GM12892 (cell line): ENCODE data around the gene PELI1.

Source experiments
- DNase-seq: peaks from one replicate; pipeline ENCODE4 v3.0.0; 2011; ENCODE audit not compliant: insufficient read length
- FAIRE-seq: peaks from 2 replicates; lab custom pipeline; 2011; peaks lifted over from hg19 to GRCh38; lab: Jason Lieb, UNC
- POLR2A ChIP-seq: IDR thresholded peaks from 2 replicates; pipeline ENCODE4 v1.6.1; 2011; ENCODE audit warnings: low read depth, low read length, control low read depth
- POLR2AphosphoS5 ChIP-seq: IDR thresholded peaks from 2 replicates; pipeline ENCODE4 v1.6.1; 2011; ENCODE audit warnings: low read depth, low read length, control low read depth
- TAF1 ChIP-seq: IDR thresholded peaks from 2 replicates; pipeline ENCODE4 v1.6.1; 2011; ENCODE audit warnings: low read depth, mild to moderate bottlenecking, control low read depth, low read length, borderline replicate concordance

Gene PELI1

GRCh38 chr2:64065516-64065915 lies 78.7 kb downstream of the PELI1 start:
- FAIRE-seq (no peak), DNase-seq (no peak)
- no peak for TF ChIP-seq POLR2AphosphoS5
- TF ChIP-seq TAF1: no peak
- no peak for TF ChIP-seq POLR2A

- DNase-seq (no peak), FAIRE-seq (no peak)
- TF ChIP-seq POLR2A (no peak), POLR2AphosphoS5 (no peak), TAF1 (no peak)
These were observed 80.3 kb downstream of the PELI1 start for GRCh38 chr2:64063924-64064331.

GRCh38 chr2:64063454-64063853 lies 80.8 kb downstream of the PELI1 start:
- TF ChIP-seq POLR2AphosphoS5 (no peak), TAF1 (no peak), POLR2A (no peak)
- DNase-seq (no peak), FAIRE-seq (no peak)

GRCh38 chr2:64062840-64063239 lies 81.4 kb downstream of the PELI1 start:
- DNase-seq (no peak), FAIRE-seq (no peak)
- TF ChIP-seq POLR2AphosphoS5 (no peak), TAF1 (no peak), POLR2A (no peak)

GRCh38 chr2:64059270-64059669 lies 85.0 kb downstream of the PELI1 start:
- no peak for FAIRE-seq
- no peak for TF ChIP-seq POLR2AphosphoS5
- TF ChIP-seq POLR2A: no peak
- TF ChIP-seq TAF1: no peak
- no peak for DNase-seq

- no peak for TF ChIP-seq POLR2A
- TF ChIP-seq POLR2AphosphoS5: no peak
- TF ChIP-seq TAF1: no peak
- DNase-seq: no peak
- FAIRE-seq: no peak
These were observed 88.2 kb downstream of the PELI1 start for GRCh38 chr2:64056021-64056420.

- TF ChIP-seq POLR2A: no peak
- FAIRE-seq (peak; percentile 80), DNase-seq (no peak)
These were observed 89.9 kb downstream of the PELI1 start for GRCh38 chr2:64054161-64054915.

- DNase-seq (no peak), FAIRE-seq (no peak)
- TF ChIP-seq TAF1 (no peak), POLR2AphosphoS5 (no peak), POLR2A (no peak)
These were observed 91.6 kb downstream of the PELI1 start for GRCh38 chr2:64052463-64053241.

GRCh38 chr2:64049633-64050220 lies 94.5 kb downstream of the PELI1 start:
- TF ChIP-seq POLR2AphosphoS5: no peak
- TF ChIP-seq TAF1: no peak
- no peak for TF ChIP-seq POLR2A
- DNase-seq: peak; percentile 36
- peak; percentile 78 for FAIRE-seq

GRCh38 chr2:64045938-64046337 lies 98.3 kb downstream of the PELI1 start:
- FAIRE-seq: no peak
- TF ChIP-seq POLR2AphosphoS5 (no peak), TAF1 (no peak), POLR2A (no peak)
- no peak for DNase-seq
